Measurements from ENCODE around the gene ARPC1B.
"Not testable (repeated sequence)": the region's sequence is repeated elsewhere in the genome, so short reads cannot be mapped to it uniquely, and the experiment has no call there.

The ARPC1B gene

GRCh38 chr7:99374111-99375064 lies at the start of gene ARPC1B:
Gene ARPC1B, plus strand, starts transcription at chr7:99374730. Its CDS starts 10,985 bp downstream, at chr7:99385715.
- DNase-seq, result peak in 17 of 56 donors; percentile 5 to 55 (median 18)

DNA sequence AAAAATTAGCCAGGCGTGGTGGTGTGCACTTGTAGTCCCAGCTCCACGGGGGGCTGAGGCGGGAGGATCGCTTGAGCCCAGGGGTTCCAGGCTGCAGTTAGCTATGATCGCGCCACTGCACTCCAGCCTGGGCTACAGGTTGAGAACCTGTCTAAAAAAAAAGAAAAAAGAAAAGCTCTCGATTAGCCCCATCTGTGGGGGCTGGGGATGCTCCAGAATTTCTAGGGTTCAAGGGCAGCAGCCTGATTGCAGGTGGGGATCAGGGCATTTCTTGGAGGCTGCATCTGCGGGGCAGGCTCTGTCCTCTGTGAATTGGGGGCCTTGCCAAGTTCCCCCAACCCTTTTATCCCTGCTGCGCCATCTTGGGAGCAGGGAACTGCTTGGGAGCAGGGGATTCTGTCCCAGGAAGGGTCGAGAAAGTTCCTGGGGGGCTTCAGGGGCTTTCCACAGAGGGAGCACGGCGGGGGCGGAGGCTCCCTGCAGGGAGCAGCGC lies 49.5 kb upstream of the ARPC1B start:
- peak in 1 of 56 donors; percentile 12 for DNase-seq

DNA sequence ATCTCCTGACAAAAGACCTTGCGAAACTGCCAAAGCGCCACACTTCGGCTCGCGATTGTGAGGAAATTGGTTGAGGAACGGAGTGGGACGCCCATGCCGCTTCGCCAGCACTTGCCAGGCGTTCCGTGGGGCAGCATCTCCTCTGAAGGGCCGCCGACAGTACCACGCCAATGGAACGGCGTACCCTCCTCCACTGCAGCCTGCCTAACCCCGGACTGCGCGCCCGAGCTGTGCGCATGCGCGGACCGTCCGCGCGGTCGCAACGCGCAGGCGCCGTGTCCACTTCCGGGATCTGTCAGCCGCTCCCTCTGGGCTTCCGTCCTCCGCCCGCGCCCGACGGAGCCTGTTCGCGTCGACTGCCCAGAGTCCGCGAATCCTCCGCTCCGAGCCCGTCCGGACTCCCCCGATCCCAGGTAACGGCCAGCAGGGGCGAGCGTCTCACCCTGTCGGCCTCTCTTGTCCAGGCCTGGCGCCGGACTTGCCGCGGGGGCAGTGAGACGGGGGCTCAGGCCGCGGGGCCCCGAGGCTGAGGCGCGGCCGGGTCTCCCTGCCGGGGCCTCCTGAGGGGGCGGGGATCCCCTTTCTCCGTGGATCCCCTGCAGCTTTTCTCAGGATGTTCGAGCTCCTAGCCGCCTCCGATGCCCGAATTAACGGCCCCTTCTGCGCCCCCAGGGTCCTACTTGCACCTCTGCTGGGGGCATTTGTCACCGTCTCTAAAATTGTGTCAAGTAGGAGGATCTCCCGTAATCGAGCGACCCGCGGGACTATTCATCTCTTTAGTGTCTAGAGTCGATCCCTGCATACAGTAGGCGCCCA lies 48.7 kb upstream of the ARPC1B start, which contains the start of gene ARPC1A:
ARPC1A (plus strand) TSS at position 307 of the 816 bp plus-strand sequence. CDS start 7,456 bp downstream, outside the sequence.
- peak in 54 of 56 donors; percentile 14 to 91 (median 75) for DNase-seq

DNA sequence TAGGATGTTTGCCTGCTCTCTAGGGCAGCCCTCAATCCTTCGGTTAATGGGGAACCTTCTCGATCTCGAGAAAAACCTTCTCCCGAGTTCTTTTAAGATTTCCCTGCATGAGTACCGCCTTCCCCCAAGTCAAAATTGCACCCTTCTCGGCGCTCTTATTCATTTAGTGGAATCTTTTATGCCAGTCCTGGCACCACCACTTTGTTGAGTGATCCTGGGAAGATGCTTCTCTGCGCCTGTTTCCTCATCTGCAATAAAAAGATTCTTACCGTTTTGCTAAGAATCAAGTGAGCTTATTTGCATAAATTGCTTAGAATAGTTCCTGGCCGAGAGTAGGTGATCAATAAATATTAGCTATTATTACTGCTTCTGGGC lies 48.1 kb upstream of the ARPC1B start:
- no peak for DNase-seq

GRCh38 chr7:99330314-99330961 lies 44.1 kb upstream of the ARPC1B start:
- DNase-seq, result not testable (repeated sequence)

DNA sequence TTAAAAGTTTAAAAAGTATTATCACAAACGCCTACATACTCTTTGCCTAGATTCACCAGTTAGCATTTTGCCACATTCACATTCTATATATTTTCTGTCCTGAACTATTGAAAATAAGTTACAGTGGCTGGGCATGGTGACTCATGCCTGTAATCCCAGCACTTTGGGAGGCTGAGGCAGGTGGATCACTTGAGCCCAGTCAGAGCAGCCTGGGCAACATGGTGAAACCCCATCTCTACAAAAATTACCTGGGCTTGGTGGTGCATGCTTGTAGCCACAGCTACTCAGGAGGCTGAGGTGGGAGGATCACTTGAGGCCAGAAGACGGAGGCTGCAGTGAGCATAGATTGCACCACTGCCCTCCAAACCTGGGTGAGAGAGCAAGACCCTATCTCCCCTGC lies 43.5 kb upstream of the ARPC1B start:
- no peak for DNase-seq

DNA sequence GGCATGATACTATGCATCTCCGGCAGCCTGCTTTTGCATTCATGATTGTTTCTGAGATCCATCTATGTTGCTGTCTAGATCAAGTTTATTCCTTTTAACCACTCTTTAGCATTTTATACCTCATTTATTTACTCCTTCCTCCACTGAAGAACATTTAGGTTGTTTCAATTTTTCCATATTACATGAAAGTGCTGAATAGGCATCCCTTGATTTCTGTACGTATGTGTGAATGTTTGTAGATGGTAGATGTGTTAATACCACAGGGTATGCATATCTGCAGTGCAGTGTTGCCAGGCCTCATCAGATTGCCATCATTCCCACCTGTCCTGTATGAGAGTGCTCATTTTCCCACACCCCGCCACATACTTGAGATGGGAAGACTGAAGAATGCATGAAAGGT lies 34.9 kb upstream of the ARPC1B start:
- no peak for DNase-seq

- DNase-seq, result no peak
These were observed 33.9 kb upstream of the ARPC1B start for GRCh38 chr7:99340659-99341058.

DNA sequence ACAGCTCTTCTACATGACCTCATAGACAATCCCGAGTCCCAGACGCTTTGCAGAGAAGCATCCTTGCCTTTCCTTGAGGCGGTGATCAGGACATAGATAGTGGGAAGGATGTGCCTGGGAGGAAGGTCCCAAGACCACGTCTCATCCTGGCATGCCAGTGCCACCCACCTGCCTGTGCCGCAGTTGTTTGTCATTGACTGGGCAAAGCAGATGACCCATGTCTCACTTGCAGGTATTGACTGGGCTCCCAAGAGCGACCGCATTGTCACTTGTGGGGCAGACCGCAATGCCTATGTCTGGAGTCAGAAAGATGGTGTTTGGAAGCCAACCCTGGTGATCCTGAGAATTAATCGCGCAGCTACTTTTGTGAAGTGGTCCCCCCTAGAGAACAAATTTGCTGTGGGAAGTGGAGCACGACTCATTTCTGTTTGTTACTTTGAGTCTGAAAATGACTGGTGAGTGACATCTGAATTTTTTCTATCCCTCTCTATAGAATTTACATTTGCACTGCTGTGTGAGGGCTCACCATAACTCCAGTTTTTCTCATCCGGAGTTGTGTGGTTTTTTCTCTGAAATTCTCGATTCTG lies 30.4 kb upstream of the ARPC1B start:
- no peak for DNase-seq

GRCh38 chr7:99350641-99351040 lies 23.9 kb upstream of the ARPC1B start:
- not testable (repeated sequence) for DNase-seq

DNA sequence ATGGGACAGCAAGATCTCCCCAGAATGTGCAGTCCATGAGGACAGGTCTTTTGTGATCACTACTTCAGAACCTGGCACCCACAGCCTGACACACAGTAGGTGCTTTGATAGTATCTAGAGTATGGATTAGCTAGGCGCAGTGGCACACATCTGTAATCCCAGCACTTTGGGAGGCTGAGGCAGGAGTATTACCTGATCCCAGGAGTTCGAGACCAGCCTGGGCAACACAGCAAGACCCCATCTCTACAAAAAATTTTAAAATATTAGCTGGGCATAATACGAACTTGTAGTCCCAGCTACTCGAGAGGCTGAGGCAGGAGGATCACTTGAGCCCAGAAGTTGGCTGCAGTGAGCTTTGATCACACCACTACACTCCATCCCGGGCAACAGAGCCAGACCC lies 22.3 kb upstream of the ARPC1B start:
- no peak for DNase-seq

DNA sequence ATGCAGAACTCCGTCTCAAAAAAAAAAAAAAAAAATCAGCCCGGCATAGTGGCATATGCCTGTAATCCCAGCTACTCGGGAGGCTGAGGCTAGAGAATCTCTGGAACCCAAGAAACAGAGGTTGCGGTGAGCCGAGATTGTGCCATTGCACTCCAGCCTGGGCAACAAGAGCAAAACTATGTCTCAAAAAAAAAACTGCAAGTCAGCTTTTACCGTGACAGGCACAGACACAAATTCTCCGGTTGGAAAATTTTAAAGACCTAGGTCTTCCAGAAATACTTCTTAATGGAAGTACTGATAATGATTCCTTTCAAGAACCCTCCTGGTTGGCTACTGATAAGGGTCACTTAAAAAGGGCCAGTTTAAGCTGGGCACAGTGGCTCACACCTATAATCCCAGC lies 19.4 kb upstream of the ARPC1B start:
- DNase-seq, result no peak

DNA sequence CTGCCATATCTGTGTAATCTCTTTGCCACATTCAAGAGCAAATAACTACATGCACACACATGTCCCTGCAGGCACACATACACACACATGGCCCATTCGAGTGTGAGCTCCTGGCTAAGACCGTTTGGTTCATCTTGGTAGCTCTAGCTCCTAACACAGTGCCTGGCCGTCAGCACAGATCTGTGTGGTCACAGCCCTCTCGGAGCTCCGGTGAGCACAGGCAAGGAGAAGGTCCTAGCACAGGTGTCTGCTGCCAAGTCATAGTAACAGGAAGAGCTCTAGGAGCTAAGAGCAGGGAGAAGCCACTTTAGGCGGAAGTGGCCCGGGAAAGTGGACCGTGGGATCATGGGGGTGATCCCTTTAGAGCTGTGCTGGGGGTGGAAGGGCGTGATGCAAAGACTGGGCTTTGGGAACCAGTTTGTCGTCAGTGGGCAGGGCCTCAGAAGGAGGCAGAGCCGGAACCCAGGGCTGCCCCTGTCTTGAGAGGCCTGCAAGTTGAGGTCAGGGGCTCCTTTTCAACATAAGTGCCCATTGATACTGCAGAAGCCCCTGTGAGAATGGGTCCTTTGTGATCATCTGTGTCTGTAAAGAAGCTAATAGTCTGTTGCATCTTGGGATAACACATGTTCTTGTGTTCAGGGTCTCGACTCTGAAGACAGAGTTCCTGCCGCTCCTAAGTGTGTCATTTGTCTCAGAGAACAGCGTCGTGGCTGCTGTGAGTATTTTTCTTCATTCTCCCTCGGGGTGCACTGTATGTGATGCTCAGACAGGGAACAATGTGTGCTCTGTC lies 16.6 kb upstream of the ARPC1B start:
- peak in 8 of 56 donors; percentile 6 to 54 (median 32) for DNase-seq

GRCh38 chr7:99358521-99358920 lies 16.0 kb upstream of the ARPC1B start:
- not testable (repeated sequence) for DNase-seq

DNA sequence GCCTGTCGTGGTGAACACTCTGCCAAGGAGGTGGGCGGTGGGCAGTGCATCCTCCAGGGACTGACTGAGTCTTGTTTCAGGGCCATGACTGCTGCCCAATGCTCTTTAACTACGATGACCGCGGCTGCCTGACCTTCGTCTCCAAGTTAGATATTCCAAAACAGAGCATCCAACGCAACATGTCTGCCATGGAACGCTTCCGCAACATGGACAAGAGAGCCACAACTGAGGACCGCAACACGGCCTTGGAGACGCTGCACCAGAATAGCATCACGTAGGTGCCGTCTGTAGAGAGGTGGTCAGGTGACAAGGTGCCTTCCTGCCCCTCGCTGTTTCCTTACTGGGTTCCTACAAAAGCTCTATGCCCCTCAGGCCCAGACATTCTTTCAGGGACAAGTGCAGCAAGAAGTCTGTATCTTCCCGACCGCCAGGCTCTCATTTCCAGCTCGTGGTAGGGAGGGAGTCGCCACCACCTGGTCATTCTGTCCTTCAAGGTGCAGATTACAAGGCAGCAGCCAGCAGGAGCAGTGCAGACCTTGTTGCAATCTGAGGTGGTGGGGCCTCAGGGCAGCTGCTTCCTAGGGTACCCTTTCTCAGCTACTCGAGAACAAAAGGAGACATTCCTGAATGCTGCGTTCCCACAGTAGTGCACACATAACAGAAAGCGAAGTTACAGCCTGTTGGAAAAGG lies 14.9 kb upstream of the ARPC1B start:
- DNase-seq, result no peak

GRCh38 chr7:99362801-99363200 lies 11.7 kb upstream of the ARPC1B start:
- DNase-seq, result no peak

- no peak for DNase-seq
These were observed 11.2 kb upstream of the ARPC1B start for GRCh38 chr7:99363286-99363685.

- no peak for DNase-seq
These were observed 9.0 kb upstream of the ARPC1B start for GRCh38 chr7:99365318-99366141.

DNA sequence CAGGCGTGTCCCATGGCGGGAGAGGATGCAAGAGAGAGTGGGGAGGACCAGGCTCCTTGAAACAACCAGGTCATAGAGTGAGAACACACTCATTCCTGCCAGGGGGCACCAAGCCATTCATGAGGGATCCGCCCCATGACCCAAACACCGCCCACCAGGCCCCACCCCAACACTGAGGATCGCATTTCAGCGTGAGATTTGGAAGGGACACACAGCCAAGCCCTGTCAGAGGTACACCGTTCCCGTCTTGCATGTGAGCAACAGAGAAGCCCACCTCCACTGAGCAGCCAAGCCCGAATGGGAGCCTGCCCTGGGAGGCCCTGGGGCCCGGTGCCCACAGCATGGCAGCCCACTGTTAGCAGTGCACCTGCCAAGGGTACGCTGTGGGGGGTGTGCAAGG lies 7.9 kb upstream of the ARPC1B start:
- DNase-seq, result no peak

Data from amygdala (tissue), 56 donors.